MM.1S (cell line): ENCODE measurements around the gene ARTN.

Experiments used
- DNase-seq: peaks from one replicate; pipeline ENCODE4 v3.0.0-alpha.2; 2015
- H2AFZ ChIP-seq: fragments of 300-600 bp; sonication (generic); 2 replicates; pipeline ENCODE4 v1.6.0; 2016; ENCODE audit warnings: antibody characterized with exemption, low read length
- H3F3A ChIP-seq: fragments of 300-600 bp; sonication (generic); 2 replicates; pipeline ENCODE4 v1.6.1; 2016; ENCODE audit warnings: mild to moderate bottlenecking, antibody characterized with exemption, low read length, moderate library complexity, mixed read lengths; ENCODE audit not compliant: insufficient read depth
- H3K27ac ChIP-seq: fragments of 300-600 bp; sonication (generic); 2 replicates; pipeline ENCODE4 v1.5.1; 2016; ENCODE audit warnings: mild to moderate bottlenecking, low read length
- H3K27me3 ChIP-seq: fragments of 300-600 bp; sonication (generic); replicated peaks from 2 replicates; pipeline ENCODE4 v1.6.0; 2016; ENCODE audit warnings: low read length; ENCODE audit not compliant: insufficient read depth
- H3K36me3 ChIP-seq: fragments of 300-600 bp; sonication (generic); replicated peaks from 2 replicates; pipeline ENCODE4 v1.6.1; 2016; ENCODE audit warnings: mild to moderate bottlenecking, low read length, mixed read lengths; ENCODE audit not compliant: insufficient read depth
- H3K4me1 ChIP-seq: fragments of 300-600 bp; sonication (generic); 2 replicates; pipeline ENCODE4 v1.6.1; 2016; ENCODE audit warnings: low read length, mixed read lengths
- H3K4me2 ChIP-seq: fragments of 300-600 bp; sonication (generic); 2 replicates; pipeline ENCODE4 v1.6.0; 2016; ENCODE audit warnings: low read depth, low read length
- H3K4me3 ChIP-seq: fragments of 300-600 bp; sonication (generic); 2 replicates; pipeline ENCODE4 v1.5.1; 2016; ENCODE audit warnings: low read length, mixed read lengths
- H3K79me2 ChIP-seq: fragments of 300-600 bp; sonication (generic); 2 replicates; pipeline ENCODE4 v1.6.1; 2016; ENCODE audit warnings: mixed run types, low read length, mixed read lengths
- H3K9ac ChIP-seq: fragments of 300-600 bp; sonication (generic); 2 replicates; pipeline ENCODE4 v1.6.1; 2016; ENCODE audit warnings: low read length, mixed read lengths
- H3K9me2 ChIP-seq: fragments of 300-600 bp; sonication (generic); replicated peaks from 2 replicates; pipeline ENCODE4 v1.6.1; 2016; ENCODE audit warnings: mild to moderate bottlenecking, low read length, mixed read lengths; ENCODE audit not compliant: insufficient read depth
- H3K9me3 ChIP-seq: fragments of 300-600 bp; sonication (generic); replicated peaks from 2 replicates; pipeline ENCODE4 v1.6.1; 2016; ENCODE audit warnings: mild to moderate bottlenecking, low read length, mixed read lengths; ENCODE audit not compliant: insufficient read depth
- H4K20me1 ChIP-seq: fragments of 300-600 bp; sonication (generic); 2 replicates; pipeline ENCODE4 v1.6.1; 2016; ENCODE audit warnings: mild to moderate bottlenecking, low read length, moderate library complexity, mixed read lengths; ENCODE audit not compliant: insufficient read depth
- CTCF ChIP-seq: fragments of 300-600 bp; sonication (generic); IDR thresholded peaks from 2 replicates; pipeline ENCODE4 v1.5.1; 2016; ENCODE audit warnings: antibody characterized with exemption, low read length, mixed read lengths
- EZH2 ChIP-seq: fragments of 300-600 bp; sonication (generic); optimal IDR thresholded peaks from 2 replicates; pipeline ENCODE3; 2017; ENCODE audit warnings: low read depth, mild to moderate bottlenecking, antibody characterized with exemption, low read length, mixed read lengths
- EZH2phosphoT487 ChIP-seq: fragments of 300-600 bp; sonication (generic); IDR thresholded peaks from 2 replicates; pipeline ENCODE4 v1.6.1; 2018; ENCODE audit warnings: antibody characterized with exemption, low read length

ARTN gene

DNA sequence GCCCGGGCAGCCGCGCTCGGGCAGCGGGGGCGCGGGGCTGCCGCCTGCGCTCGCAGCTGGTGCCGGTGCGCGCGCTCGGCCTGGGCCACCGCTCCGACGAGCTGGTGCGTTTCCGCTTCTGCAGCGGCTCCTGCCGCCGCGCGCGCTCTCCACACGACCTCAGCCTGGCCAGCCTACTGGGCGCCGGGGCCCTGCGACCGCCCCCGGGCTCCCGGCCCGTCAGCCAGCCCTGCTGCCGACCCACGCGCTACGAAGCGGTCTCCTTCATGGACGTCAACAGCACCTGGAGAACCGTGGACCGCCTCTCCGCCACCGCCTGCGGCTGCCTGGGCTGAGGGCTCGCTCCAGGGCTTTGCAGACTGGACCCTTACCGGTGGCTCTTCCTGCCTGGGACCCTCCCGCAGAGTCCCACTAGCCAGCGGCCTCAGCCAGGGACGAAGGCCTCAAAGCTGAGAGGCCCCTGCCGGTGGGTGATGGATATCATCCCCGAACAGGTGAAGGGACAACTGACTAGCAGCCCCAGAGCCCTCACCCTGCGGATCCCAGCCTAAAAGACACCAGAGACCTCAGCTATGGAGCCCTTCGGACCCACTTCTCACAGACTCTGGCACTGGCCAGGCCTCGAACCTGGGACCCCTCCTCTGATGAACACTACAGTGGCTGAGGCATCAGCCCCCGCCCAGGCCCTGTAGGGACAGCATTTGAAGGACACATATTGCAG is 3.0 kb downstream of the ARTN start:
- no peak overlapping the region for H2AFZ ChIP-seq
- no peaks in the 10 kb centered on the region for H3K36me3 ChIP-seq
- no peak overlapping the region for H3K27ac ChIP-seq
- H3K9me3 ChIP-seq, result no peaks in the 10 kb centered on the region
- no peaks in the 10 kb centered on the region for H3F3A ChIP-seq
- no peaks in the 10 kb centered on the region for H3K27me3 ChIP-seq
- no peaks in the 10 kb centered on the region for H3K9me2 ChIP-seq
- no peak overlapping the region for H3K9ac ChIP-seq
- no peak overlapping the region for H3K4me2 ChIP-seq
- no peak for DNase-seq
- H3K79me2 ChIP-seq, result no peaks in the 10 kb centered on the region
- peaks cover 5% of the 10 kb centered on the region for H3K4me1 ChIP-seq
- H3K4me3 ChIP-seq, result no peak overlapping the region
- no peak for TF ChIP-seq EZH2
- TF ChIP-seq CTCF, result no peak
- TF ChIP-seq EZH2phosphoT487, result no peak
- no peaks in the 10 kb centered on the region for H4K20me1 ChIP-seq

DNA sequence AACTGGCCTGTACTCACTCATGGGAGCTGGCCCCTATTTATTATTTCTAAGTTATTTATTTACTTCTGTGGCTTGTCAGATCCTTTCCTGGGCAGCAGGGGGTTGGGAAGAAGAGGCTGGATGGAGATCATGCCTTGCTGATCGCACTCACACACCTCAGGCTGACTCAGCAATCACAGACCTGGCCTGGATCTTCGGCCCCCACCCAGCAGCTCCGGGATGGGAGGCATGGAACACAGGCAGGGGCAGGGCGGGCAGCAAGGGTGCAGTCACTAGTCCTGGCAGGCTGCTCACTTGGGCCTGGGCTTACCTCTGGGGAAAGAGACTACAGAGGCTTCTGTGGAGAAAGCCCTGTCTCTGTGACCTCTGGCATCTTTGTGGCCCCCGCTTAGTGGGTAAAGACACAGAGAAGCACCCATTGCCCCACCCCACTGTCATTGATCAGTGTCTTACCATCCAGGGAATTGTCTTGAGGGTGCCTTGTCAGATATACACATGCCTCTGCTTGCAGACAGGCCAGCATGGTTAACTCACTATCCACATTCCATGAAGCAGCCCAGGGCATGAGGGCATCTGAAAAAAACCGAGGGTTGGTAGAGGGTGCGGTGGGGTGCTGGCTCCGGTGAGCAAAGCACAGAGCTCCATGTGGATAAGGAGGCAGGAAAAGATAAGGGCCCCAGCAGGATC is 3.7 kb downstream of the ARTN start:
- H3K4me2 ChIP-seq, result no peak overlapping the region
- DNase-seq, result no peak
- TF ChIP-seq EZH2phosphoT487 (no peak), CTCF (no peak), EZH2 (no peak)
- no peaks in the 10 kb centered on the region for H3F3A ChIP-seq
- no peaks in the 10 kb centered on the region for H3K36me3 ChIP-seq
- H3K4me1 ChIP-seq, result peaks cover 5% of the 10 kb centered on the region
- H3K27ac ChIP-seq, result no peak overlapping the region
- no peaks in the 10 kb centered on the region for H3K9me2 ChIP-seq
- H3K4me3 ChIP-seq, result no peak overlapping the region
- H3K27me3 ChIP-seq, result no peaks in the 10 kb centered on the region
- H4K20me1 ChIP-seq, result no peaks in the 10 kb centered on the region
- H3K9me3 ChIP-seq, result no peaks in the 10 kb centered on the region
- H3K79me2 ChIP-seq, result no peaks in the 10 kb centered on the region
- H2AFZ ChIP-seq, result no peak overlapping the region
- H3K9ac ChIP-seq, result no peak overlapping the region

- no peaks in the 10 kb centered on the region for H3K79me2 ChIP-seq
- no peak overlapping the region for H3K4me2 ChIP-seq
- H2AFZ ChIP-seq, result no peak overlapping the region
- no peaks in the 10 kb centered on the region for H3K9me2 ChIP-seq
- no peaks in the 10 kb centered on the region for H4K20me1 ChIP-seq
- DNase-seq, result no peak
- no peak overlapping the region for H3K9ac ChIP-seq
- H3K27me3 ChIP-seq, result no peaks in the 10 kb centered on the region
- no peaks in the 10 kb centered on the region for H3K9me3 ChIP-seq
- H3F3A ChIP-seq, result no peaks in the 10 kb centered on the region
- no peak overlapping the region for H3K27ac ChIP-seq
- no peak for TF ChIP-seq CTCF
- no peak for TF ChIP-seq EZH2phosphoT487
- H3K4me3 ChIP-seq, result no peak overlapping the region
- H3K4me1 ChIP-seq, result peaks cover 5% of the 10 kb centered on the region
- H3K36me3 ChIP-seq, result no peaks in the 10 kb centered on the region
These were observed 4.8 kb downstream of the ARTN start for GRCh38 chr1:43938383-43938782.
